GM20000 (cell line): ENCODE results near the gene IQCH.

Experiments
- DNase-seq: peaks from one replicate; pipeline ENCODE4 v3.0.0; 2012; ENCODE audit warnings: low spot score
- CTCF ChIP-seq: IDR thresholded peaks from 2 replicates; pipeline ENCODE4 v1.5.1; 2012; ENCODE audit warnings: mild to moderate bottlenecking, control low read depth; ENCODE audit errors: extremely low read depth, missing control alignments

IQCH gene

GRCh38 chr15:67523330-67523729 lies 268.7 kb downstream of the IQCH start:
- no peak for DNase-seq
- no peak for TF ChIP-seq CTCF

GRCh38 chr15:67524235-67524634 lies 269.6 kb downstream of the IQCH start:
- no peak for TF ChIP-seq CTCF
- no peak for DNase-seq

GRCh38 chr15:67528513-67528912 lies 273.9 kb downstream of the IQCH start:
- no peak for TF ChIP-seq CTCF
- no peak for DNase-seq

- no peak for TF ChIP-seq CTCF
- no peak for DNase-seq
Measured at GRCh38 chr15:67531379-67531914, 276.9 kb downstream of the IQCH start.

GRCh38 chr15:67533873-67534272 lies 279.3 kb downstream of the IQCH start:
- DNase-seq, result no peak
- TF ChIP-seq CTCF, result no peak

GRCh38 chr15:67534360-67534759 lies 279.8 kb downstream of the IQCH start:
- no peak for TF ChIP-seq CTCF
- DNase-seq, result no peak

- TF ChIP-seq CTCF, result no peak
- DNase-seq, result no peak
Measured at GRCh38 chr15:67537771-67538170, 283.2 kb downstream of the IQCH start.
